Suprapubic skin (tissue), 4 donors: ENCODE results near the gene CSRP1. TPM values are rescaled to one million over a fixed set of nuclear protein-coding genes. Genes with fewer than 3 reads are reported as not detected.

Source experiments
- DNase-seq, 2 donors: peaks; one replicate each; pipeline ENCODE4 v3.0.0-alpha.2; 2019; ENCODE audit warnings: low spot score in 2 of 2
- H3K27ac ChIP-seq: fragments of 200-600 bp; sonication (generic); one replicate; pipeline ENCODE4 v1.5.1; 2019
- H3K27me3 ChIP-seq: fragments of 200-600 bp; sonication (generic); one replicate; pipeline ENCODE4 v1.5.1; 2019
- H3K36me3 ChIP-seq: fragments of 200-600 bp; sonication (generic); one replicate; pipeline ENCODE4 v1.5.1; 2019
- H3K4me1 ChIP-seq: fragments of 200-600 bp; sonication (generic); one replicate; pipeline ENCODE4 v1.5.1; 2019
- H3K4me3 ChIP-seq: fragments of 200-600 bp; sonication (generic); one replicate; pipeline ENCODE4 v1.5.1; 2019; ENCODE audit warnings: mild to moderate bottlenecking
- H3K9me3 ChIP-seq: fragments of 200-600 bp; sonication (generic); one replicate; pipeline ENCODE4 v1.5.1; 2019
- EP300 ChIP-seq: sonication (generic); formaldehyde crosslinking; IDR thresholded peaks from one replicate; pipeline ENCODE4 v1.6.1; 2017; ENCODE audit warnings: antibody characterized with exemption
- POLR2A ChIP-seq, 2 donors: fragments of 450-650 bp; IDR thresholded peaks; one replicate each; pipeline ENCODE4 v1.6.1; 2017; ENCODE audit warnings: antibody characterized with exemption in 2 of 2, mild to moderate bottlenecking in 2 of 2, moderate library complexity in 2 of 2
- POLR2AphosphoS5 ChIP-seq, 3 donors: sonication (generic); formaldehyde crosslinking; IDR thresholded peaks; one replicate each; pipeline ENCODE4 v1.6.1; 2017; ENCODE audit warnings: antibody characterized with exemption in 3 of 3
- WGBS: methylation state at CpG from one replicate; pipeline ENCODE4 v1.1.5; 2018; 5-methylcytosine and 5-hydroxymethylcytosine counted together
- total RNA-seq, 4 donors: library from RNA; depleted of rRNA; stranded (reverse); fragments of >200 nt; gene quantifications; one replicate each; pipeline ENCODE4 v1.1.0, GENCODE V29; 2016
- TF ChIP-seq, protein P1 (sequence below), 2 donors: fragments of 200-600 bp in 1 of 2; fragments of 450-650 bp in 1 of 2; sonication (generic) in 1 of 2; IDR thresholded peaks; one replicate each; pipeline ENCODE4 v1.5.1; 2016 to 2019; ENCODE audit warnings: antibody characterized with exemption in 2 of 2, mild to moderate bottlenecking in 1 of 2, moderate library complexity in 1 of 2

Gene CSRP1
- total RNA-seq, 4 donors from 2014 or later, result 379 to 436 (median 414) TPM

DNA sequence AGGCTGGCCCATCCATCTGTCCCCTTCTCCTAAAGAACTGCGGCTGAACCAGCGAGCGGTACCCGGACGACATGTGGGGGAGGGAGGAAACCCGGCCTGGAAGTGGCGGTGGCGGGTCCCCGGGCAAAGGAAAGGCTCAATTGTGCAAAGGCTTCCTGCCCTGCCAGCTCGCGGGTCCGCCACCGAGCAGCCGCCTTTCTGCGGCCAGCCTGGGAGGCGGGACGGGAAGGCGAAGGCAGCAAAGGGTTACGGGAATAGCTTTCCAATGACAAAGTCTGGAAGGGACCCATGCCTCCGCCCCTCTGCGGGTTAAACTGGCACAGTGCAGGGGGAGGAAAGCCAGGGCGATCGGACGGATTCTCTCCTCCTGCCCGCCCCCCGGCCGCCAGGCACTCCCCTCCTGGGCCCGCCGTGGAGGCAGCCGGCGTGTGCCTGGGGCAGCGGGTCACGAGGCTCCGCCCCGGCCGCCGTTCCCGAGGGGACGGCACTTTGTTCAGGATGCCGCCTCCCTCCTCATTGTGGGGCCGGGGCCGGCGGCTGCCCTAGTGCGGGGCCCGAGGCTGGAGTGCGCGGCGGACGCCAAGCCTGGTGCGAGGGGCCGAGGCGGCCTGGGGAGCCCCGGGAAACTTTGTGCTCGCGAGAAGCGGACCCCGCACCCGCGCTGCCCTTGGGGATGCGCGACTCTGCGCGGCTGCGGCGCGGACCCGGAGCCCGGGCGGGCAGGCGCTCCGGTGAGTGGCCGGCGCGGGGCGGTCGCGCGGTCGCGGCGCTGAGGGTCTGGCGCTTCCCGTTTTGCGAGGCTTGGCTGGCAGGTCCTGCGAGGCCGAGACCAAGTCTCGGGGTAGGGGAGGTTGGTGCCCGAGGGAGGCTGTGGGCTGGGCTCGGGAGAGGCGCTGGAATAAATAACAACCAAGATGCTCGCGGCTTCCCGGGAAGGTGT lies 32.0 kb upstream of the CSRP1 start, which contains the start of gene NAV1:
Gene NAV1 (plus strand): TSS at position 516 of the 940 bp plus-strand sequence. CDS start 83,758 bp downstream, outside the sequence.
- Histone ChIP-seq H3K27me3 (no peaks in the 10 kb centered on the region), H3K4me1 (peaks cover 83% of the 10 kb centered on the region), H3K36me3 (no peaks in the 10 kb centered on the region), H3K4me3 (peak within 1 kb of the TSS; percentile 78), H3K27ac (peak within 1 kb of the TSS; percentile 88), H3K9me3 (no peaks in the 10 kb centered on the region)
- DNase-seq, result peak; percentile 83 to 89
- TF ChIP-seq POLR2AphosphoS5 (IDR thresholded peaks at IDR 0.05) (peak in 2 of 3 donors; percentile 39 to 67), POLR2A (IDR thresholded peaks at IDR 0.05) (peak in 1 of 2 donors; percentile 78), EP300 (no peak)
- TF ChIP-seq, protein P1, sequence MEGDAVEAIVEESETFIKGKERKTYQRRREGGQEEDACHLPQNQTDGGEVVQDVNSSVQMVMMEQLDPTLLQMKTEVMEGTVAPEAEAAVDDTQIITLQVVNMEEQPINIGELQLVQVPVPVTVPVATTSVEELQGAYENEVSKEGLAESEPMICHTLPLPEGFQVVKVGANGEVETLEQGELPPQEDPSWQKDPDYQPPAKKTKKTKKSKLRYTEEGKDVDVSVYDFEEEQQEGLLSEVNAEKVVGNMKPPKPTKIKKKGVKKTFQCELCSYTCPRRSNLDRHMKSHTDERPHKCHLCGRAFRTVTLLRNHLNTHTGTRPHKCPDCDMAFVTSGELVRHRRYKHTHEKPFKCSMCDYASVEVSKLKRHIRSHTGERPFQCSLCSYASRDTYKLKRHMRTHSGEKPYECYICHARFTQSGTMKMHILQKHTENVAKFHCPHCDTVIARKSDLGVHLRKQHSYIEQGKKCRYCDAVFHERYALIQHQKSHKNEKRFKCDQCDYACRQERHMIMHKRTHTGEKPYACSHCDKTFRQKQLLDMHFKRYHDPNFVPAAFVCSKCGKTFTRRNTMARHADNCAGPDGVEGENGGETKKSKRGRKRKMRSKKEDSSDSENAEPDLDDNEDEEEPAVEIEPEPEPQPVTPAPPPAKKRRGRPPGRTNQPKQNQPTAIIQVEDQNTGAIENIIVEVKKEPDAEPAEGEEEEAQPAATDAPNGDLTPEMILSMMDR (IDR thresholded peaks at IDR 0.05), result no peak
- under 1% methylated on average over 27 of the region's 93 CpGs for WGBS

DNA sequence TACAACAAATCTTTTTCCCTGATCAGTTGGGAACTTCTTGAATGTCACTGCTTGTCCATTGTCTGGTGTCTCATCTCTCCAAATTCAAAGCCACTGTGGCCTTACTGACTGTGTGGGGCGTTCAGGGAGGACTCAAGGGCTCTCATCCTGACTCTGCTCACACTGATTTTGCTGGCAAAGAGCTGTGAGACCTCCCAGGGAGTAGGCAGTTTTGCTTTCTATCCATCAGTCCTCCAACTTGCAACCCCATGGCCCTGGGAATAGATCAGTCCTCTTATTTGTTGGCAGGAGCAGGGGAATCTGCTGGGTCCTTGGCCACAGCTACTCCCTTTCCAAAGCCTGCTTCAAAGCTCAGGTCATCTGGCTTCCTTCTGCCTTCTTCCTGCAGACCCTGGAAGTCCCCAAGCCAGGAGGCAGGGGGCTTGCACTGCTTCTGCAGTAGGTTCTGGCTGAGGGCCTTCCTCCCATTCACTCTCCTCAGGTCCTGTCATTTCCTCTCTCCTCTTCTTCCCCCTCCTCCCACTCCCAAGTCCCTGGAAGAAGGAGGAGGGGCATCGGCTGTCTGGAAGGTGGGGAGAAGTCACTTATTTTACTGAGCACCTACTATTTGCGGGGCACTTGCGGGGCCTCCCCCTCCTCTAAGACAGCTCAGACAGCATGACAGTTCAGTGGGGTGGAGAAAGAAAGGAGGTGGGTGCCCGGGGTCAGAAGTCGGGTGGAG lies 31.1 kb upstream of the CSRP1 start:
- peaks cover 79% of the 10 kb centered on the region for H3K4me1 ChIP-seq
- no peaks in the 10 kb centered on the region for H3K27me3 ChIP-seq
- peak in 1 of 2 donors; percentile 59 for DNase-seq
- TF ChIP-seq POLR2AphosphoS5 (IDR thresholded peaks at IDR 0.05), result no peak
- TF ChIP-seq POLR2A (IDR thresholded peaks at IDR 0.05), result no peak
- TF ChIP-seq, protein P1 (IDR thresholded peaks at IDR 0.05), result no peak
- TF ChIP-seq EP300, result no peak
- H3K27ac ChIP-seq, result peak overlapping the region; percentile 88
- 40% methylated on average over 6 of the region's 6 CpGs for WGBS
- peak overlapping the region; percentile 78 for H3K4me3 ChIP-seq
- no peaks in the 10 kb centered on the region for H3K9me3 ChIP-seq
- no peaks in the 10 kb centered on the region for H3K36me3 ChIP-seq

DNA sequence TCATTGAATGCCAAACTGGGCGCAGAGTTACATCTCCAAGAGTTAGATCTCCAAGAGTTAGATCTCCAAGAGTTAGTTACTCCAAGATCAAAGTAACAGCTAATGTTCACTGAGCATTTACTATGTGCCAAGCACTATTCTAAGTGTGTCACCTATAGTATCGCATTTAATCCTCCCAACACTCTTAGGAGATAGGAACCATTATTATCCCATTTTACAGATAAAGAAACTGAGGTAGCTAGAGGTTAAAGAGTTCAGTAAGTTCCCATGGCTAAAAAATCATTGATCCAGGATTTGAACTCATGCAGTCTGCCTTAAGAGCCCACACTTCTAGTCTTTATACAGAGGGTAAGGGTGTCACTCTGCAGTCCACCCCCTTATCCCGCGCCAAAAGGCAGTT lies 30.5 kb upstream of the CSRP1 start:
- 91% methylated on average over 4 of the region's 4 CpGs for WGBS
- H3K27ac ChIP-seq, result peak overlapping the region; percentile 61
- no peaks in the 10 kb centered on the region for H3K36me3 ChIP-seq
- no peak for DNase-seq
- H3K4me3 ChIP-seq, result no peak overlapping the region
- no peaks in the 10 kb centered on the region for H3K27me3 ChIP-seq
- TF ChIP-seq, protein P1 (IDR thresholded peaks at IDR 0.05), result no peak
- TF ChIP-seq POLR2AphosphoS5 (IDR thresholded peaks at IDR 0.05), result no peak
- TF ChIP-seq EP300, result no peak
- TF ChIP-seq POLR2A (IDR thresholded peaks at IDR 0.05), result no peak
- H3K9me3 ChIP-seq, result no peaks in the 10 kb centered on the region
- H3K4me1 ChIP-seq, result peaks cover 76% of the 10 kb centered on the region

DNA sequence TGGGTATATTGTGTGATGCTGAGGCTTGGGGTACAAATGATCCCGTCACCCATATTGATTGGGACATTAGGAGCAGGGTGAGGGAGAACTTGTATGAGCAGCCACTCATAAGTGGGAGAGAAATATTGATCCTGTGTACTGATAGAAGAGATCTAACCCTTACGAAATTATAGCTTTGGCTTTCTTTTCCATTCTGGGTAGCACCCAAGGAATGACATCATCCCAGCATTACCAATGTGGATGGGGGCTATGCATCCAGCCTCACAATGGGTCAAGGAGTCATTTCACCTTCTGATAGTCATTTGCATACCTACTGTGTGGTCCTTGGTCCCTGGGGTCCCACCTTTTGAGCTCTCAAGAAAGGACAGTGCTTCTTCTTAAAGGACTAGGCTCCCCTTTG lies 30.1 kb upstream of the CSRP1 start:
- Histone ChIP-seq H3K36me3 (no peaks in the 10 kb centered on the region), H3K27ac (peak overlapping the region; percentile 61), H3K4me1 (peaks cover 79% of the 10 kb centered on the region), H3K4me3 (no peak overlapping the region), H3K27me3 (no peaks in the 10 kb centered on the region), H3K9me3 (no peaks in the 10 kb centered on the region)
- WGBS, result 62% methylated on average over 2 of the region's 2 CpGs
- DNase-seq, result peak in 1 of 2 donors; percentile 28
- TF ChIP-seq POLR2AphosphoS5 (IDR thresholded peaks at IDR 0.05), result no peak
- TF ChIP-seq EP300, result no peak
- no peak for TF ChIP-seq POLR2A (IDR thresholded peaks at IDR 0.05)
- TF ChIP-seq, protein P1 (IDR thresholded peaks at IDR 0.05), result no peak
